NCI-H2196 treated with DMSO at 0.1 percent for 48 hours (cell line): Measurements from ENCODE around the gene CLTRN.

ENCODE experiments used
- DNase-seq: peaks from one replicate; lab custom pipeline; 2025; ENCODE audit not compliant: unreplicated experiment; lab: John Stamatoyannopoulos, UW

The CLTRN gene

DNA sequence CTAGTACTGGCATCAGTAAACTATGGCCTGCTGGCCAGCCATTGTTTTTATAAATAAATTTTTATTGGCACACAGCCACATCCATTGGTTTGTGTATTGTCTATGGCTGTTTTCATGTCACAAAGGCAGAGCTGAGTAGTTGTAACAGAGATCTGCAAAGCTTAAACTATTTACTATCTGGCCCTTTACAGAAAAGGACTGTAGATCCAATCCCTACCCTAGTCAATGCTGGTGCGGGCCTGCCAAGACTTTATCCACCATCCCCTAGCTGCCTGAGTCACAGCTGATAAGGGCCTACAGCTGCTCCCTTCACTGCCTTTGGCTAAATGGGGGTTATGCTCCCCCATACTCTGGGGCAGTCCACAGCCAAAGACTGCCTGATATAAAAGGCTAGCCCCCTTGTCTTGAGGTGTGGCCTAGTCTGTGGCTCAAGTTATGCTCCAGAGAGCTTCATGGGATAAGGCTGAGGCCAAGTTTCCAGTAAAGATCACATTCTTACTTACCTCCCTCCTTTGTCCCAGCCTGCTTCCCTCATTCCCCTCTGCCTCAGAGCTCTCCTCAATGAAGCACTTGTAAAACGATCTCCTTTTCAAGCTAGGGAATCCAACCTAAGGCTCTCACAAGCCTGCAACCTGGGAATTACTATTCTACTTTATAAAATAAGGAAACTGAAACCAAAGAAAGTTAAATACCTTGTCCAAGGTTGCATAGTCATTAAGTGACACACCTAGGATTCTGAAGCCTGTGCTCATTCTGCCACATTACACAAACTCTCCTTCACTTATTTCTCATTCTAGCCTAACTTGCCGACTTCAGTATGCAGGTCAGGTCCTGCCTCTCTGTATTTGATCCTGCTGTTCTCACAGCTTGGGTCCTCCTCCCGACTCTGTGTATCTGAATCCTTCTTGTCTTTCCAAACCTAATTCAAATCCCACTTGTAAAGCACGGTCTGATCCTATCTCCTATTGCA, 84.5 kb downstream of the CLTRN start:
- no peak for DNase-seq
